Measurements from ENCODE around the gene KIAA0319L.
A peak's percentile ranks its signal among the peaks of the same experiment; 100 is the strongest.

The KIAA0319L gene

DNA sequence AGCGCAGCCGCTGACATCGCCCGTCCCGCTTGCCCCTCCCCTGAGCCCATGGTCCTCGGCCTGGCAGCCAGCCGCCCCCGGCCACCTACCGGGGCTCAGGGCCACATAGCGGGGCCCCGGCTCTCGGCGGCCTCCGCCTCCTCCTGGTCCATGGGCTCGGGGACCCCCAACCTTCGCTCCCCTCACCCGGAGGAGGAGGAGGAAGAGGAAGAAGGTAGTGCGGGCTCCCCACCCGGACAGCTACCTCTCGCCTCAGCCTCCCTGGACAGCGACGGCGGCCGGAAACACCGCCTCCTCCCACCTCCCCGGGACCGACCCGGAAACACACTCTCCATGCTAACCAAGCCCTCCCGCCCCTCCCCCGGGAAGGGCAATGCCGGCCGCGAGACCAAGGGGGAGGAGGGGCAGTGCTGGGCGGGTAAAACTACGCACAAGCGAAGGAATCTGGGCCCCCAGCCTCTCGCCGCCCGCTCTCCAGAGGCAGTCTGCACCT lies at the start of gene KIAA0319L:
Gene KIAA0319L (minus strand): TSS at position 286 of the 493 bp plus-strand sequence. CDS start 2,912 bp downstream, outside the sequence.
- peak within 1 kb of the TSS; percentile 77 for H3K4me3 ChIP-seq (ENCODE audit: low read depth, low read length)
- in situ Hi-C loops (cut with HindIII; ENCODE audit: low sequenced_read_pairs), result no loop called here
- no peak for DNase-seq (ENCODE audit: low read depth)
- TF ChIP-seq, protein P1, sequence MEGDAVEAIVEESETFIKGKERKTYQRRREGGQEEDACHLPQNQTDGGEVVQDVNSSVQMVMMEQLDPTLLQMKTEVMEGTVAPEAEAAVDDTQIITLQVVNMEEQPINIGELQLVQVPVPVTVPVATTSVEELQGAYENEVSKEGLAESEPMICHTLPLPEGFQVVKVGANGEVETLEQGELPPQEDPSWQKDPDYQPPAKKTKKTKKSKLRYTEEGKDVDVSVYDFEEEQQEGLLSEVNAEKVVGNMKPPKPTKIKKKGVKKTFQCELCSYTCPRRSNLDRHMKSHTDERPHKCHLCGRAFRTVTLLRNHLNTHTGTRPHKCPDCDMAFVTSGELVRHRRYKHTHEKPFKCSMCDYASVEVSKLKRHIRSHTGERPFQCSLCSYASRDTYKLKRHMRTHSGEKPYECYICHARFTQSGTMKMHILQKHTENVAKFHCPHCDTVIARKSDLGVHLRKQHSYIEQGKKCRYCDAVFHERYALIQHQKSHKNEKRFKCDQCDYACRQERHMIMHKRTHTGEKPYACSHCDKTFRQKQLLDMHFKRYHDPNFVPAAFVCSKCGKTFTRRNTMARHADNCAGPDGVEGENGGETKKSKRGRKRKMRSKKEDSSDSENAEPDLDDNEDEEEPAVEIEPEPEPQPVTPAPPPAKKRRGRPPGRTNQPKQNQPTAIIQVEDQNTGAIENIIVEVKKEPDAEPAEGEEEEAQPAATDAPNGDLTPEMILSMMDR (IDR thresholded peaks at IDR 0.05; ENCODE audit: low read depth, low read length, missing control alignments), result no peak

DNA sequence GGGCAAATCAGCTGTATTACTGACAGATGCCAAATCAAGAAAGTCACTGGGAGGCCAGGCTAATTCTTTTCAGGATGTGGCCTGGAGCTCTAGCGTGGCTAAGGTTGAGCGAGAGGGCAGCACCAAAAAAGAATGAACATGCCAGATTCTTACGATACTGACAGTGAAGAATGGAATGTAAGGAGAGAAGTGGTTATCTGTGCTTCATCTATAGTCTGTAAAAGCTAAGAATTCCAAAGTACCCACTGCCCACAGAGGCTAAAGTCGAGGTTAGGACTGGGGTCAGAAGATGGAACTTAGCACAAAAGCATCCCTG lies 48.6 kb upstream of the KIAA0319L start:
- in situ Hi-C loops (cut with HindIII; ENCODE audit: low sequenced_read_pairs), result no loop called here
- peak overlapping the region; percentile 0 for H3K4me3 ChIP-seq (ENCODE audit: low read depth, low read length)
- DNase-seq (ENCODE audit: low read depth), result peak; percentile 12
- TF ChIP-seq, protein P1 (IDR thresholded peaks at IDR 0.05; ENCODE audit: low read depth, low read length, missing control alignments), result no peak

DNA sequence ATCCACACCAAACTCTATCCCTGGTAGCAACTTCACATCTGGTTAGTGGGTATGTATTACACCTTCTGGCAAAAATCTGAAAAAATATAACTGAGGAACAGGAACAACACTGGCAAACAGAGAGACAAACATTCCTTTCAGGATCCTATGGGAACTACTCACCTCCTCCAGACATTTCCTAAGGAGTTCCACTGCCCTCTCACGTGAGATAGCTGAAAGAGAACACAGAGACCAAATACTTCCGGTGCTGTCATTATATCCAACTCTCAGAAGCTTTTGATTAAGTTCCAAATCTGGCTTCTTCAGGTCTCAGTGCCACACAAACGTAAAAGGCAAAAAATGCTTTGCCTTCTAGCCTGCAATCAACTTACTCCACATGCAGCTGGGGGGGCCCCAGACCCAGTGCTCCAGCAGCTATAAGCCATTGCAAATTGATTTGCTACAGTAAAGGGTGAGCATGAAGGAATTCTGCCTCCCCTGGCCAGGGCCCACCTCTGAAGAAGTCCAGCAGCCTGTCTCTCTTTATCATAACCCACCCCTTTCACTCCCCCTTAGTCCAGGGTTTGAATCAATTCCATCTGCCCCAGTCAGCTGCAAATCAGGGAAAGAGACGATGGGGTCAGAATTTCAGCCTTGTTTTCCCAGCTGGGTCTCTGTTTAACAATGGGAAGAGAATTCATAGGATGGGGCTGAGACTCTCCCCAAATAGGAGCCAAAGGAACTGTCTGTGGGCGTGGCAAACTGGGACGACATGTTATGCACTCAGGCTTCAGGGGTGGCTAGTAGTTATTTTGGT lies 48.1 kb upstream of the KIAA0319L start:
- H3K4me3 ChIP-seq (ENCODE audit: low read depth, low read length), result peak overlapping the region; percentile 0
- peak; percentile 55 for DNase-seq (ENCODE audit: low read depth)
- in situ Hi-C loops (cut with HindIII; ENCODE audit: low sequenced_read_pairs), result no loop called here
- TF ChIP-seq, protein P1 (IDR thresholded peaks at IDR 0.05; ENCODE audit: low read depth, low read length, missing control alignments), result no peak

DNA sequence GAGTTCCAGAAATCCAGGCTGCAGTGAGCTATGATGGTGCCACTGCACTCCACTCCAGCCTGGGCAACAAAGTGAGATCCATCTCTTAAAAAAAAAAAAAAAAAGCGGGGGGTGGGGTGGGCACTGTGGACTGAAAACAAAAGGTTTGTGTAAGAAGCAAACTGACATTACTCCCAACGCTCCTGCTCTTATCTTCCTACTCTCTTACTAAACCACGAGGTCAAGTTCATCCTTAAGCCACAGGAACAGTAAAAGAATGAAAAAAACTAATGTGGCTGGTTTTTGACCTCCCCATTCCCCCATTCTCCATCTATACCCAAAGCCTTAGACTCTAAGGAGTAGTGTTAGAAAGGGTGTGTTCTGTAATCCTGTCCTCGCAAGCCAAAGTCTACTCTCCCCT lies 46.7 kb upstream of the KIAA0319L start:
- TF ChIP-seq, protein P1 (IDR thresholded peaks at IDR 0.05; ENCODE audit: low read depth, low read length, missing control alignments), result no peak
- no peak overlapping the region for H3K4me3 ChIP-seq (ENCODE audit: low read depth, low read length)
- DNase-seq (ENCODE audit: low read depth), result no peak
- in situ Hi-C loops (cut with HindIII; ENCODE audit: low sequenced_read_pairs), result no loop called here

DNA sequence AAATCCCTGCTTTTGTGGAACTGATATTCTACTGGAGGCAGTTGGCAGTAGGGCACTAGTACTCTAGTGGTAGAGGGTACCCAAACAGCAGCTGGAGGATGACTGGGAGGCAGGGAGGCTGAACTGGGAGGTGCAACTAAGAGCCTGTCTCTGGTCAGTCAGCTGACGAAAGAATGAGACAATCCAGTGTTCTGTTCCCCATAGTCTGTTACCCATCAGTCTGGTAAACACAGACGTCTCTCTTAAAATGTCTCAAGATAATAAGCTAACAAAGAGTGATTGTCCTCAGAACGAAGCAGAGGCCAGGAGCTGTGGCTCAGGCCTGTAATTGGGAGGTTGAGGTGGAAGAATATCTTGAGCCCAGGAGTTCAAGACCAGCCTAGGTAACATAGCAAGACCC lies 46.3 kb upstream of the KIAA0319L start:
- in situ Hi-C loops (cut with HindIII; ENCODE audit: low sequenced_read_pairs), result no loop called here
- H3K4me3 ChIP-seq (ENCODE audit: low read depth, low read length), result no peak overlapping the region
- DNase-seq (ENCODE audit: low read depth), result no peak
- TF ChIP-seq, protein P1 (IDR thresholded peaks at IDR 0.05; ENCODE audit: low read depth, low read length, missing control alignments), result no peak

DNA sequence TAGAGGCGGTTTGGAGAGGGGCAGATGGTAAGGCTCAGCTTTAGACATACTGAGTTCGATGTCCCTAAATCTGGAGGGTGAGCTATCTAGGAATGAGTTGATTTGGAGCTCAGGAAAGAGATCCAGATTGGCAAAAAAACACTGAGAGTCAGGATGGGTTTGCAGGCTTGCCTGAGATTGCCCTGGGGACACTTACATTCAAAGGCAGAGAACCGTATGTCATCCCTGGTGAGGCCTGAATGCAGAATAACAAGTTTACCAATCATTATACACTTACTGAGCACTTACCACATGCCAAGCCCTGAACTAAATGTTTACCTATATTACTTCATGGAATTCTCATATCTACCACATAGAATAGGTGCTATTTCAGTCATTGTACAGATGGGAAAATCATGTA lies 43.4 kb upstream of the KIAA0319L start:
- TF ChIP-seq, protein P1 (IDR thresholded peaks at IDR 0.05; ENCODE audit: low read depth, low read length, missing control alignments), result no peak
- DNase-seq (ENCODE audit: low read depth), result no peak
- H3K4me3 ChIP-seq (ENCODE audit: low read depth, low read length), result no peak overlapping the region
- in situ Hi-C loops (cut with HindIII; ENCODE audit: low sequenced_read_pairs), result no loop called here
